ENCODE measurements around the gene WWOX.

The WWOX gene

DNA sequence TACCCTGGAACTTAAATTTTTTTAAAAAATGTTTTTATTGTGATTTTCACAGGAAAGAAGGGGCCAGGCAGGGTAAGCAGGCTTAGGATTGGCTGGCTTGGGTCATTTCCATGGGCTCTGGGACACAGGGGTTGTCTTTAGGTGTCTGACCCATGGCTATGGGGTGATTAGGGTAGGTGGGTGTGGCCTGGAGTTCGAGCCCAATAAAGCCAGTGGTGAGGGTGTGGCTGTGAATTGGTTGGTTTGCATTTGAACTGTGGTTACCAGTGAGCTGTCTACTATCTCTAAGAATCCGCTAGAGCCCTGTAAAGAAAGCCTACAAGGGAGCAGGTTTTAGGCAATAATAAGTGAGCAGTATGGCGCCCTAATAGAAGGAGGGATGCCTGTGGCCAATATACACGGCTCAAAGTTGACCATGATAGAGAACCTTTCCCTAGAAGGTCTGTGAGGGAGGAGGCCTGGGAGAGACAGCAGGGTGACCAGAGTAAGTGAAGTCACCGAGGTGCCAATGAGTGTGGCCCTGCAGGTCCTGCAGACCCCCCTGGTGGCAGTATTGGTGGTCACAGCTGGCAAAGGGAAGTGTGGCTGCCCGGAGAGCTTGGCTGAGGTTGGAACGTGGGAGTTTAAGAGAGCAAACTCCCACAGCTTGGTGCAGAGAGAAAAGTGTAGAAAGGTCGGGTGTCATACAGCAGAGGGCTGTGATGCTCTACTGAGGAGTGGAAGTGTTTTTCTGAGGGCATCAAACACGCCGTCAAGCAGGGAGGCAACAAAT, 454.0 kb downstream of the WWOX start:
- DNase-seq (ENCODE audit: low read depth in 1 of 2, low spot score in 1 of 2), result no peak

DNA sequence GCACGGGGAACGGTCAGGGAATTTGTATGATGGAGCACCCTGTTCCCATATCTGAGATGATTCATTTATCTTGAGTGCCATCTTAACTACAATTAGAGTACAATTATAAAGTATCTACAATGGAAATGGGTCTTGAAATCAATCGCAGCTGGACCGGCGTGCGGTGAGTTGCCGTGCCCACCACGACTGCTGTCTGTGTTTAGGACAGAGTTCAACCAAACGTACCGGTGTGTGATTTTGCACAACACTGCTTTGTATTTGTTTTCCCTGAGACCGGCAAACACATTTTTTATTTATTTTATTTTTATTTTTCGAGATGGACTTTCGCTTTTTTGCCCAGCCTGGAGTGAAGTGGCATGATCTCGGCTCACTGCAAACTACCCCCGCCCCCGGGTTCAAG, 457.0 kb downstream of the WWOX start:
- no peak for DNase-seq (ENCODE audit: low read depth in 1 of 2, low spot score in 1 of 2)

DNA sequence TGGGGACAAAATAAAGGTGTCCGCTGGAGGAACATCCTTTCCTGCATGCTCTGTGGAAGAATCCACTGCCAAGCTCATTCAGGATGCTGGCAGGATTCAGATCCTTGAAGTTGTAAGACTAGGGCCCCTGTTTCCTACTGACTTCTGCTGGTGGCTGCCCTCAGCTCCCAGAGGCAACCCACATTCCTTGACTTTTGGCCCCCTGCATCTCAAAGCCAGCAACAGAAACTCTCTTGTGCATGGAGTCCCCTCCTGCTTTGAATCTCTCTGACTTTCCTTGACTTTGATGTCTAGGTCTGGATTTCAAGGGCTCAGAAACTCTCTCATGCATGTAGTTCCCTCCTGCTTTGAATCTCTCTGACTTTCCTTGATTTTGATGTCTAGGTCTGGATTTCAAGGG, 461.5 kb downstream of the WWOX start:
- no peak for DNase-seq (ENCODE audit: low read depth in 1 of 2, low spot score in 1 of 2)

DNA sequence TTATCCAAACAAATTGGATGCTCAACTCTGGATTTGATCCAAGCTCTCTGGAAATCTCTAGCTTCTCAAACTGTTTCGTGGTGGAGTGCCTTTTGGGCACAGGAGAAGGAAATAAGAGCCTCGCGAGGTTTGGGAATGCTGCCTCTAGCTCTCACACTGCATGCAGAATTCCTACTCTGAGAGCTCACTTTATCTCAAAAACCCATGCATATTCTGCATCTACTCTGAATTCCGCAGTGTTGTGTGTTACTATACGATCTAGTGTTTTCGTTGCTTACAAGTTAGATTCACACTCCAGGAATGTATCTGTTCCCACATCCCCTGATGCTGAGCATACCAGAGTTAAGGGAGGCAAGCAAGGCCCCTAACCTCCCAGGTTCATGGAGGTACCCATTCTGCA, 462.7 kb downstream of the WWOX start:
- DNase-seq (ENCODE audit: low read depth in 1 of 2, low spot score in 1 of 2), result no peak

DNA sequence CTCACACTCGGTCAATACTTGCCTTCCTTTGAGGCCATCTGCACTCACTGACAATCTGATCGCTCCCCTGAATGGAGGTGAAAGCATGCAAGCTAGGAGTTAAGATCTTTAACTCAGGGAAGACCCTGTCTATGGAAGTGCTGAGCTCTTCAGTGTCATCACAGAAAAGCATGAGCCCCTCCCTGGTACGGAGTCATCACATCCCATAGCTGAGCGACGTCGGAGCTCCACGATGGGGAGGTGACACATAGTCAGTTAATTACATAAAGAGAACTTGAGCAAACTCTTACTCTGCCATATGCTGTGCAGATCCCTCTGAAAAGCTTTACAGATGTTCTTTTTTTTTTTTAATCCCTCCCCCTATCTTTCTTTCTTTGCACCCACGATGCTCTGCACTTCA, 463.2 kb downstream of the WWOX start:
- DNase-seq (ENCODE audit: low read depth in 1 of 2, low spot score in 1 of 2), result no peak

DNA sequence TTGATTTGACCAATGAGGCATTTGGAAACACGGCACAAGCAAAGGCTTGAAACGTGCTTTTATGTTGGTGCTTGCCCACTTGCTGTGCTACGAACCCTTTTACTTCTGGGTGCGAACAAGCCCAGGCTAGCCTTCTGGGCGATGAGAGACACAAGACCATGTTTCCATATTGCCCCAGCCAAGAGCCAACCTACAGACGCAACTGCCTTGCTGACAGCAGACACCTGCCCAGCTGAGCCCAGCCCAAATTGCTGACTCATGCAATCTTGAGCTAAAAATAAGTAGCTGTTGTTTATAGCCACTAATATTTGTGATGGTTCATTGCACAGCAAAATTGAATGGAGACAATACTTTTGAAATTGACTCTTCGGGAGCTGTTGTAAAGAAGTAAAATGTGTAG, 464.5 kb downstream of the WWOX start:
- no peak for DNase-seq (ENCODE audit: low read depth in 1 of 2, low spot score in 1 of 2)

DNA sequence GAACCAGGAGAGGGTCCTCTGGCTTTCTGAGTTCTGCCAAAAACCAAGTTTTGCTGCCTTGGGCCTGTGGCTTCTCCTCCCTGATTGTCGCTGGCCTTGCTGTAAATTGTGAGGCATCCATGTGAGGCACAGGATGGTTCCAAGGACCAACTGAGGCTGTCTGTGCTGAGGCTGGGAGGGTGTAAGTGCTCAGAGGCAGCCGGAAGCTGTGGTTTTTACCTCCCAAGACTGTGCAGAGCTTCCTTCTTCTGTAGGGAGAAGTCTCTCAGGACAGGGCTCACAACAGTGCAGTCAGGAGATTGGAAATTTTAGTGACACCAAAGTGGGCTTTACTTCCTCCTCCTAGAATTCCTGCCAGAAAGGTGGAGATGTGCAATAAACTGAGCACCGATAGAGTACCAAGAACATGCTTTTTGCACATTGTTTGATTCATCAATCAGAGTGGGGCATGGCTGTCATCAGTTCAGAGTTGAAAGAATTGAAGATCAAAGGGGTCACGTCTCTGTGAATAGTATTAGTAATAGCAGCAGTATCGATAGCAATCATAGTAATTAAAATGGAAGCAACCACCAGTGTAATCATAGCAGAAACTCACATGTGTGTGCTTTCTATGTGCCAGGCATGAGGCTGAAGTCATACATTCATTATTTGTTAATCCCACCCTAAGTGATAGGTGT, 467.1 kb downstream of the WWOX start:
- no peak for DNase-seq (ENCODE audit: low read depth in 1 of 2, low spot score in 1 of 2)

DNA sequence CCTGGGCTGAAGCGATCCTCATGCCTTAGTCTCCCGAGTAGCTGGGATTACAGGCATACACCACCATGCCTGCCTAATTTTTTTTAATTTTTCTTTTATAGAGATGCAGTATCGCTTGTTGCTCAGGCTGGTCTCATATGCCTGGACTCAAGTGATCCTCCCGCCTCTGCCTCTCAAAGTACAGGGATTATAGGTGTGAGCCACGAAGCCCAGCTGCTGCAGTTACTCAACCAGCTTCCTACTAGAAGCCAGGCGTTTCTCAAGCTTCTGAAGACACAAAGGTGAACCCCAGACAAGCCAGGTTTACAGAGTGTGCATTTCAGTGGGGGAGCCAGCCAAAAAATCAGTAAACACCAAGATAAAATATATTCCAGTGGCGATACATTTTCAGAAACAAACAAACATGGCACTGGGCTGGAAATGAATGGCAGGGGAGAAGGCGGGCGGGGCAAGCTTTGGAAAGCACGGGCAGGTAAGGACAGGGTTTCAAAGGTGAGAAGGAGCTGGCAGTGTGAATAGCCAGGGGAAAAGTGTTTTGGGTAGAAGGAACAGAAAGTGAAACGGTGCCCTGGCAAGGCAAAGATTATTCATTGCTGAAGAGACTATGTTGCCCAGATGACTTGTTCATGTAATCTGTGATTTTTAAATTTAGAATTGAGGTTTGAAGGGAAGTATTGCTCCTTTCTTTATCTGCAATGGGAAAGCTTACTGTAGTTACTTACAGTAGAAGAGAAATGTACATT, 471.1 kb downstream of the WWOX start:
- DNase-seq (ENCODE audit: low read depth in 1 of 2, low spot score in 1 of 2), result no peak

DNA sequence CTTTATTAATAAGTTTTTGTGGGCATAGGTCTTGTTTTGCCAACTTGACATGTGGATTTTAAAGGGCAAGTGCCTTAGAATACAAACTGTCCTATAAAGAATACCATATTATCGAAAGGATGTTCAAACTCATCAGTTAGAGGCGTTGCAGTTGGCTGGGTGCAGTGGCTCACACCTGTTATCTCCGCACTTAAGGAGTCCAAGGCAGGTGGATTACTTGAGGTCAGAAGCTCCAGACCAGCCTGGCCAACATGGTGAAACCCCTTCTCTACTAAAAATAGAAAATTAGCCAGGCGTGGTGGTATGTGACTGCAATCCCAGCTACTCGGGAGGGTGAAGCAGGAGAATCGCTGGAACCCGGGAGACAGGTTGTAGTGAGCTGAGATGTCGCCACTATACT, 472.0 kb downstream of the WWOX start:
- DNase-seq (ENCODE audit: low read depth in 1 of 2, low spot score in 1 of 2), result no peak

DNA sequence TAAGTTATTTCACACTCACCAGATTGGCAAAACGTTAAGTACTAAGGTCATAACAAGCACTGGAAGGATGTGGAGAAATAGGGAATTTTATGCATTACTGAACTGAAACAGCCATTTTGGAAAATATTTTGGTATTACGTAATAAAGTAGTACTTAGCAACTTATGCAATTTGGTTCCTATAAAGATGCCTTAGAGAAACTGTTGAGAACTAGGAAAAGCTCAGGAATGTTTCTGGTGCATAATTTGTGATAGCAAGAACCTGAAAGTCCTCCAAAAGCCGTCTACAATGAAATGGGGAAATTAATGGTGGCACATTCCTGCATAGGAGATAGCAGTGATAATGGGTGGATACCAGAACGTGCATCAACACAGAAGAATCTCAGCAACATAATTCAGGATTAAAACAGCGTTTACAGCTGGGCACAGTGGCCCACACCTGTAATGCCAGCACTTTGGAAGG, 472.5 kb downstream of the WWOX start:
- no peak for DNase-seq (ENCODE audit: low read depth in 1 of 2, low spot score in 1 of 2)

DNA sequence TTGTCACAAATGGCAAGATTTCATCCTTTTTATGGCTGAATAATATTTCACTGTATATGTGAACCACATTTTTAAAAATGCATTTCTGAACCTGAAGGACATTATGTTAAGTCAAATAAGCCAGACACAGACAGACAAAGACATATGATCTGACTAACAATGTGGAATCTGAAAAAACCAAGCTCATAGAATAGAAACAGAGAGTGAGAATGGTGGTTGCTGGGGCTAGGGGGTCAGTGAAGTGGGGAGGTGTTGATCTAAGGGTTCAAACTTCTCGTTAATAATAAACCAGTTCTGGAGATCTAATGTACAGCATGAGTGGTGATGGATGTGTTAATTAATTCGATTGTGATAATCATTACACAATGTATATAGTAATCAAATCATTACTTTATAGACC, 475.1 kb downstream of the WWOX start:
- DNase-seq (ENCODE audit: low read depth in 1 of 2, low spot score in 1 of 2), result no peak

DNA sequence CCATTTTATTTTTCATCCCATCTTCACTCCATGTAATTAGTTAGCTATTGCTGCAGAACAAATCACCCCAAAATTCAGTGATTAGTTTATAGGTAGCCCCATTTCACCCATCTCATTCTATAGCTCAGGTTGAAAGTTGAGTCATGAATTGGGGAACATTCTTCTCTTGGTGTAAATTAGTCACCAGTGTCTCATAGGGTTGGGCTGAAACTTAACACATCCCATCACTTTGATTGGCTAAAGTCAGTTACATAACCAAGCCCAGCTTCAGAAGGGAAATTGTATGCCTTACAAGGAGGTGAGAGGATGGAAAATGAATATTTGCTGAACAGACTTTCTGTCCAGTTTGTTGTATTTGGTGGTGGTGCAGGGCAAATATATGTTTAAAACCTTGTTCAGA, 477.5 kb downstream of the WWOX start:
- DNase-seq (ENCODE audit: low read depth in 1 of 2, low spot score in 1 of 2), result no peak

DNA sequence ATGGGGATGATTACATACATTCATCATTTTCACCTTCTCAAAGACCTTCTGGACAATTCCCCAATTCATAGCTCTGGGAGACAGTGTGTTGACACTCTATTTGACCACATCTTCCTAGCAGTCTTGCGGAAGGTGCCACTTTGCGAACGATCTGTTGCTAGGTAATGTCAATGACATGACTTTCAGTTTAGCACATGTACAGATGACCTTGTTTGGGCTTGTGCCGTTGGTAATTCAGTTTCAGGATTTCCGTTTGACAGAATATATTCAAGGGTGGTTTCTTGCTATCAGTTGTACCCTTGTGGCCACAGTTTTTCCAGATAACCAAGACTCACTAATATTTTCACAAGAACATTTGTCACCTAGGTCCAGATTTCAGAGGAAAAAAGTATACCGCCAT, 478.2 kb downstream of the WWOX start:
- no peak for DNase-seq (ENCODE audit: low read depth in 1 of 2, low spot score in 1 of 2)

DNA sequence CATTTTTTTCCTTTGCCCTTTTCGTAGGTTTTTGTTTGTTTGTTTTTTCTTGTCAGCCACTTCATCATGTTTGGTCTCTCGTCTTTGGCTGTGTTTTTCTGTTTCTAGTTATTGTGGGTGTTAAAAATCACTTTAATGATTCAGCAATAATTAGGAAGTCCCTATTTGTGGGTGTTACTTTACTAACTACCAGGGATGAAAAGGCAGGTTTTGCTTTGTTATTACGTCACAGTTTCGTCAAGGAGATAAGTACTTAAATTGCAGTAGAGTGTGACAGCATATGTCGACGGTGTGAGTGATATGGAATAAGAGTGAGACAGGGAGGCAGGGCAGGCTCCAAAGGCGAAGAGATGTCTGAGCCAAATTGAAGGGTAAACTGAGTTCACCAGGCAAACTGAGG, 479.6 kb downstream of the WWOX start:
- DNase-seq (ENCODE audit: low read depth in 1 of 2, low spot score in 1 of 2), result no peak

DNA sequence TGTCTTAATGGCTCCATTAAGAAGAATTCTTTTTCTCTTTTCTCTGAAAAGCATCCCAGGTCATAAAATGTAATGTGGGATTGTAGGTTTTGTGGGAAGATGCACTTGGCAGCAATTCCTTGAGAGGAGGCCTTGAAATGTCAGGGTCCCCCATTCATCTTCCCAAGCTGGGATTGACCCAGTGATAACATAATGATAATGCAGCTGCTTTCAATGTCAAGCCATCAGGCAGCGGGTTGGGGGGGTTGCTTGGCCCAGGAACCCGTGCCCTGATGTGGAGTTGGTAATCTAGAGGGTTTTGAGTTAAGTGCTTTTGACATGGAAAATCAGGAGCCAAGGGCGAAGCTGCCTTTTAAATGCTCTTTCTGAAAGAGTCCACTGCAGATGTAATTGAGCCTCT, 484.0 kb downstream of the WWOX start:
- DNase-seq (ENCODE audit: low read depth in 1 of 2, low spot score in 1 of 2), result no peak

DNA sequence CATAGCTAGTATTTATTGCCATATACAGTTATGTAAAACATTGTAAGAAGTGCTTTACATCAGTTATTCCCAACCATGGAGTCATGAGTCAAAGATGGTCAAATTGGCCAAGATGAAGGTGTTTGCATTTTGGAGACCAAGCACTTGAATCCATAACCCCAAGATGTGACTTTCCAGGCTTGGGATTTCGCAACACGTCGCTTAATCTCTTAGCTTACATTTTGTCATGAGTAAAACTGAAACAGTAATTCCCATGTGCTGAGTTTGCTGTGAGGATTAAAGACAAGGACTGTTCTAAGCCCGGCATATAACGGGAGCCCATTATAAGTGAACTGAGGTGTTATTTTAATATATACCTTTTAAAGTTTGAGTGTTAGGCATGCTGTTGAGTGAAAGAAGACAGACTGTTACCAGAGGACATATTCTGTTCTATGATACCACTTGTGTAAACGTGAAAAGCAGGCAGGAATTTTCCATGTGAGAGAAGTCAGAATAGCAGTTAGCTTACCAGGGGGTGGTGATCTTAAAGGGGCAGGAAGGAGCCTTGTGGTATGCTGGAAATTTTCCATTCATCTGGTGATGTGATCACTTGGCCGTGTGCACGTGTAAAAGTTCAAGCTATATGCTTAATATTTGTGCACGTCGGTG, 484.9 kb downstream of the WWOX start:
- no peak for DNase-seq (ENCODE audit: low read depth in 1 of 2, low spot score in 1 of 2)

DNA sequence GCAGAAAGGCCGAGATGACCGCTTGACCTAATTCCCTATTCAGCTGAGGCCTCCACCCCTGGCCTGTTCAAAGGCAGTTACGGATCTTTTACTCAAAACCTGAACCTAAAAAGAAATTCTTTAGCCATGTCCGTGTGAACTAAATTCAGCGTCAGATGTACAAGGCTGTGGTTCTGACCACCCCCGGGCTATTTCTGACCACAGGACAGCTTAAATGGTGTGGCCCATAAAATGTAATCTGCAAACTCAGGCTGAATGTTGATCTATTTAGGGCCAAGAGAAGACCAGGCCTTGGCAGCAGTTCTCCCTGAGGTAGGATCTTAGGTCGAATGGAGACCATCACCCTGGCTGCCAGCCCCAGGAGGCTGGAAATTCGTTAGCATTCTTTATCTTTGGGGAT, 485.5 kb downstream of the WWOX start:
- DNase-seq (ENCODE audit: low read depth in 1 of 2, low spot score in 1 of 2), result no peak

DNA sequence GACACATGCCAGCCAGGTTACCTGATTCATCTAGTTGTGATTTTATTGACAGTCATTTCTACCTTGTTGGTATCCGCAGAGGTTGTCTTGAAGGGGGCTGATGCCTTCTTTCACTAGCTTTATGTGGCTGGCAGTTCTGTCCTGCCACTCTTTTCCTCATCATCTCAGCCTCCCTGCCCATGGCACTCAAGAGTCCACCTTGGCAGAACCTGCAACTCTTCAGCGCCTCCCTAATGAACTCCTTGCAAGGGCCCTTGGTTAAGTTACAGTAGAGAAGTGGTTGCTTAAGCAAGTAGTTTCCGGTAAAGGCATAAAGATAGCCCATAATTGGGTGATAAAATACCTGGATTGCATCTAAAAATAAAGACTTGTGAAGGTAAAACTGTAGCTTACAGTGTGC, 489.9 kb downstream of the WWOX start:
- DNase-seq (ENCODE audit: low read depth in 1 of 2, low spot score in 1 of 2), result no peak

DNA sequence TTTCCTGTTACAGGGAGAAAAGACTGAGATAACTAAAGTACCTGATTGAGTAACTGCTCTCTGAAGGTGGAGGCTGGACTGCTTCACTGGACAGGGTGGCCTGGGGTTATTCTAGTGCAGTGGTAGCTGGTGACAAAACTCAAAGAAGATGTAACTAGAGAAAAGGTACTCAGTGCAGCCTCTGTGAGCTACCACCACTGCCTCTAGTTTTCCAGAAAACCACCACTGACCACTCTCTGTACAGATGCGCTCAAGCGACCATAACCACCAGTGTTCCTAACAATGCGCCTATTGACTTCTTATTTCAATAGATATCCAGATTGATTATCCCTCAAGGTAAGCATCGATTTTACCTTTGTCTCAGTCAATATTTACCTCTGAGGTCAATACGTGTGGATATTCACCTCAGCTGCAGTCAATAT, 492.2 kb downstream of the WWOX start:
- DNase-seq (ENCODE audit: low read depth in 1 of 2, low spot score in 1 of 2), result no peak

DNA sequence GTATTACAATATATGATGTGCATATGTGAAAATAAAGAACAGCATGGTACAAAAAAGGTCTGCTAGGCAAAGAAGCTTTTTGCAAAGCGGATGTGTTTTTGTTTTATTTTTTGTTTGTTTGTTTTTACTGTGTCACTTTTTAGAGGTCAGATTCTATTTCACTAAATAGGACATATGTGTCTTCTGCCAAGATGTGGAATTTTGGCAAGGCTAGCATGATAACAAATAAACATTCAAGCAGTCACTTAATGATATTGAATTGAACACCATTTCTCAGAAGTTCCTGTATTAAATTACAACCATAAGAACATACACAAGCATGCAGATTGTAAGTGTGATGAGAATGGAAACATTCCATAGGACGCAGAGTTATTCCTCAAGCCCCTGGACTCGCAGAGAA, 492.7 kb downstream of the WWOX start:
- no peak for DNase-seq (ENCODE audit: low read depth in 1 of 2, low spot score in 1 of 2)

DNA sequence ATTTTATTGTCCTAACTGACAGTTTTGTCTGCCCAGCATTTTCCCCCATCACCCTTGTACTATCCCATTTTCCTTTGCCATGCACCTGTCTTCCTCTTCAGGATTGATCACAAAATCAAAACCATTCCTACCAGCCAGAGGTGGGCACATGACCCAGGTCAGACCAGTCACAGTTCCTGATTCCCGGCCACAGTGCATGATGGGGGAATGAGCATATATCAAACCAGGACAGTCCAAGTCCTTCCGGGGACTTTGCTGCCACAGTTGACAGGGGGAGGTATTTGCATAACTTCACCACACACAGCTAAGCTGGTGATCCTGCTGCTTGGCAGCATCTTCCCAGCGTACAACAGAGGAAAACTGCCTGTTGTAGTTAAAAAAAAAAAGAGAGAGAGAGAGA, 493.9 kb downstream of the WWOX start:
- DNase-seq (ENCODE audit: low read depth in 1 of 2, low spot score in 1 of 2), result no peak

DNA sequence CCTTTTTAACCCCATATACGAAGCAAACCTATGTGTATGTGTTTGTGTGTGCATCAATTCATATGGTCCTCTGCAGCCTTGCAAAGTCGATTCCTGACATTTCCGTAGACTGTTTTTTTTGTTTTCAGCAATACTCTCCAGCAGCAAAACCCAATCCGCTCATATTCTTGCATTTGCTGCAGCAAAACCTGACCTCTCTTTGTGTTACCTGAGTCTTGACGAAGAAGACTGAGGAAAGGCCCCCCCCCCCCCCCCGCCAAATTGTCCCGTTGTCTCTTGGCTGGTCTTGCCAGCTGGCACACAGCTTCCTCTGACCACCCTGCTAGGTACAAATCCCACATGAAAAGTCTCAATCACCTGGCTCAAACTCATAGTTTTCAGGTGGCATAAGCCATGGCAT, 494.7 kb downstream of the WWOX start:
- DNase-seq (ENCODE audit: low read depth in 1 of 2, low spot score in 1 of 2), result no peak

All from activated CD4-positive, alpha-beta T cell treated with anti-CD3 and anti-CD28 coated beads, Interleukin-2, amount 50 U/mL, for 24 hours (primary cell).